GM23248 (cell line): ENCODE results near the gene CAMTA1. TPM values are rescaled to one million over a fixed set of nuclear protein-coding genes. Genes with fewer than 3 reads are reported as not detected.

Source experiments
- DNase-seq: peaks from one replicate; pipeline ENCODE4 v3.0.0-alpha.2; 2015
- H2AFZ ChIP-seq: fragments of 200-600 bp; sonication (generic); 2 replicates; pipeline ENCODE4 v1.6.1; 2016; ENCODE audit warnings: antibody characterized with exemption
- H3F3A ChIP-seq: fragments of 200-600 bp; sonication (generic); 2 replicates; pipeline ENCODE4 v1.6.1; 2016; ENCODE audit warnings: mild to moderate bottlenecking, antibody characterized with exemption, mixed run types; ENCODE audit not compliant: insufficient read depth
- H3K27ac ChIP-seq: fragments of 200-600 bp; sonication (generic); 2 replicates; pipeline ENCODE4 v1.5.1; 2016; ENCODE audit warnings: mild to moderate bottlenecking
- H3K27me3 ChIP-seq: fragments of 200-600 bp; sonication (generic); replicated peaks from 2 replicates; pipeline ENCODE4 v1.6.1; 2016; ENCODE audit warnings: mild to moderate bottlenecking; ENCODE audit not compliant: insufficient read depth
- H3K36me3 ChIP-seq: fragments of 200-600 bp; sonication (generic); 2 replicates; pipeline ENCODE4 v1.6.1; 2016; ENCODE audit warnings: low read depth, mild to moderate bottlenecking
- H3K4me1 ChIP-seq: fragments of 200-600 bp; sonication (generic); 2 replicates; pipeline ENCODE4 v1.6.1; 2016; ENCODE audit warnings: mild to moderate bottlenecking; ENCODE audit not compliant: insufficient read depth
- H3K4me2 ChIP-seq: fragments of 200-600 bp; sonication (generic); one replicate; pipeline ENCODE4 v1.6.1; 2016; ENCODE audit warnings: mild to moderate bottlenecking; ENCODE audit not compliant: unreplicated experiment
- H3K4me3 ChIP-seq: fragments of 200-600 bp; sonication (generic); 2 replicates; pipeline ENCODE4 v1.5.1; 2016; ENCODE audit warnings: mild to moderate bottlenecking
- H3K79me2 ChIP-seq: fragments of 200-600 bp; sonication (generic); 2 replicates; pipeline ENCODE4 v1.6.1; 2016; ENCODE audit warnings: mild to moderate bottlenecking; ENCODE audit not compliant: insufficient read depth
- H3K9ac ChIP-seq: fragments of 200-600 bp; sonication (generic); 2 replicates; pipeline ENCODE4 v1.6.1; 2016; ENCODE audit warnings: mild to moderate bottlenecking
- H3K9me2 ChIP-seq: fragments of 200-600 bp; sonication (generic); 2 replicates; pipeline ENCODE4 v1.6.1; 2016; ENCODE audit warnings: mixed run types, mild to moderate bottlenecking, moderate library complexity; ENCODE audit not compliant: insufficient read depth
- H3K9me3 ChIP-seq: fragments of 200-600 bp; sonication (generic); one replicate; pipeline ENCODE4 v1.6.1; 2017; ENCODE audit warnings: low read depth
- H4K20me1 ChIP-seq: fragments of 200-600 bp; sonication (generic); 2 replicates; pipeline ENCODE4 v1.6.0; 2016; ENCODE audit not compliant: insufficient read depth
- EZH2 ChIP-seq: fragments of 200-600 bp; sonication (generic); IDR thresholded peaks from 2 replicates; pipeline ENCODE4 v1.6.1; 2018; ENCODE audit warnings: antibody characterized with exemption, mild to moderate bottlenecking; ENCODE audit not compliant: insufficient read depth, poor library complexity, severe bottlenecking
- EZH2phosphoT487 ChIP-seq: fragments of 200-600 bp; sonication (generic); IDR thresholded peaks from 2 replicates; pipeline ENCODE4 v1.6.1; 2018; ENCODE audit warnings: antibody characterized with exemption, moderate library complexity, mild to moderate bottlenecking, low read depth; ENCODE audit not compliant: insufficient read depth
- WGBS, 2 experiments: methylation state at CpG; one replicate each; pipeline ENCODE4 v1.1.6; 2015 to 2017; ENCODE audit warnings: low lambda C conversion rate in 2 of 2, low coverage in 1 of 2; ENCODE audit errors: missing lambda C conversion rate in 2 of 2; 5-methylcytosine and 5-hydroxymethylcytosine counted together
- in situ Hi-C: fragments of 300-500 bp; cut with MboI; formaldehyde crosslinking; loops from 2 replicates; pipeline ENCODE4 v1.15.0; 2020
- polyA plus RNA-seq: library from polyadenylated mRNA; unstranded; fragments of >200 nt; fragmentation: Nextera tagmentation; extraction: Ambion mirVana; gene quantifications from 2 replicates; pipeline ENCODE4 v1.2.1, GENCODE V29; 2016
- total RNA-seq: library from RNA; depleted of rRNA; stranded (reverse); fragments of >200 nt; shearing (Covaris generic); gene quantifications from 2 replicates; pipeline ENCODE4 v1.2.3, GENCODE V29; 2014

Gene CAMTA1
- total and polyA plus RNA-seq, 2 experiments from 2014 or later: 50.1 to 165 TPM

DNA sequence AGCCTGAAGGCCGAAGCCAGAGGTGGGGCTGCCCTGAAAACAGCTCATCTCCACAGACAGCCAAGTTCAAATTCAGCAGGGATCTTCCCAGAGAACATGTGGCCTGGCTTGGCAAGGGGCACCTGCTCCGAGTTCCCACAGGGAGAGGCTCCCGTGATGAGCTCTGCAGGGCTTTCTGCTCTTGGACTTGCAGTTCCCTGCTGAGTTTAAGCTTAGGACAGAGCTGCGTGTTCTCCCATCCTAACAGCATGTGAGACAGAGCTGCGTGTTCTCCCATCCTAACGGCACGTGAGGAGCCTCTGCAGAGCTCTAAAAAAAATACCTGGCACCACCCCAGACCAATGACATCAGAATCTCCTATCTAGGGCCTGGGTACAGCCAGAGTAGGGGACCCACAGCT is 872.8 kb downstream of the CAMTA1 start:
- H3K9me2 ChIP-seq: no peaks in the 10 kb centered on the region
- H3F3A ChIP-seq: no peaks in the 10 kb centered on the region
- H3K27ac ChIP-seq: no peak overlapping the region
- no peaks in the 10 kb centered on the region; the same call in 1 of the 2 replicates for H3K27me3 ChIP-seq
- no peaks in the 10 kb centered on the region for H3K9me3 ChIP-seq
- H3K4me2 ChIP-seq: no peak overlapping the region
- no peak for TF ChIP-seq EZH2phosphoT487
- no peaks in the 10 kb centered on the region for H3K4me1 ChIP-seq
- 14 to 19% methylated on average over 7 of the region's 7 CpGs for WGBS, 2 experiments
- in situ Hi-C loops: loop anchor here (25.0 kb wide), 1 partner anchor 254 kb away; no protein-coding TSS in a partner anchor
- H3K79me2 ChIP-seq: no peaks in the 10 kb centered on the region
- H3K4me3 ChIP-seq: no peak overlapping the region
- H4K20me1 ChIP-seq: no peaks in the 10 kb centered on the region
- no peak overlapping the region for H3K9ac ChIP-seq
- H3K36me3 ChIP-seq: no peaks in the 10 kb centered on the region
- no peak overlapping the region for H2AFZ ChIP-seq
- DNase-seq: peak; percentile 8

DNA sequence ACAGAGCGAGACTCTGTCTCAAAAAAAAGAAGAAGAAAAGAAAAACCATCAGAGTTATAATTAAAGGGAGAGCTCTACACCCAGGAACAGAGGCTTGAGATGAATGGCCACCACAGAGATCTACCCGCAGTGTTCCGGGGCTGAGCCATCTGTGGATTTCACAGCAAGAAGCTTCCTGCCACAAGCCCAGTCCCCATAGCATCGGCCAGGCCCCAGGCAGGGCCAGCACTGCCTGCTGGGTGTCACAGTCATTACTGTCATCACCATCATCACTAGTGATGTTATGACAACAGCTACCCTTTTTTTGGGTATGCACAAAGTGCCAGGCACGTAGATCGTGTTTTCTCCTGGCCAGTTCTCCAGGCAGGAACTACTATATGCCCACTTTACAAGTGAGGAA is 874.3 kb downstream of the CAMTA1 start:
- Histone ChIP-seq H3K4me2 (no peak overlapping the region), H3K9ac (no peak overlapping the region), H3K4me1 (no peaks in the 10 kb centered on the region), H3K9me3 (no peaks in the 10 kb centered on the region), H2AFZ (no peak overlapping the region), H3F3A (no peaks in the 10 kb centered on the region), H3K4me3 (no peak overlapping the region), H3K27ac (no peak overlapping the region), H4K20me1 (no peaks in the 10 kb centered on the region), H3K9me2 (no peaks in the 10 kb centered on the region), H3K27me3 (no peaks in the 10 kb centered on the region; the same call in 1 of the 2 replicates), H3K79me2 (no peaks in the 10 kb centered on the region), H3K36me3 (no peaks in the 10 kb centered on the region)
- TF ChIP-seq EZH2phosphoT487 (no peak), EZH2 (no peak)
- DNase-seq: no peak
- WGBS, 2 experiments: 65 to 67% methylated on average over 6 of the region's 6 CpGs
- in situ Hi-C loops: loop anchor here (25.0 kb wide), 1 partner anchor 253 kb away; no protein-coding TSS in a partner anchor

DNA sequence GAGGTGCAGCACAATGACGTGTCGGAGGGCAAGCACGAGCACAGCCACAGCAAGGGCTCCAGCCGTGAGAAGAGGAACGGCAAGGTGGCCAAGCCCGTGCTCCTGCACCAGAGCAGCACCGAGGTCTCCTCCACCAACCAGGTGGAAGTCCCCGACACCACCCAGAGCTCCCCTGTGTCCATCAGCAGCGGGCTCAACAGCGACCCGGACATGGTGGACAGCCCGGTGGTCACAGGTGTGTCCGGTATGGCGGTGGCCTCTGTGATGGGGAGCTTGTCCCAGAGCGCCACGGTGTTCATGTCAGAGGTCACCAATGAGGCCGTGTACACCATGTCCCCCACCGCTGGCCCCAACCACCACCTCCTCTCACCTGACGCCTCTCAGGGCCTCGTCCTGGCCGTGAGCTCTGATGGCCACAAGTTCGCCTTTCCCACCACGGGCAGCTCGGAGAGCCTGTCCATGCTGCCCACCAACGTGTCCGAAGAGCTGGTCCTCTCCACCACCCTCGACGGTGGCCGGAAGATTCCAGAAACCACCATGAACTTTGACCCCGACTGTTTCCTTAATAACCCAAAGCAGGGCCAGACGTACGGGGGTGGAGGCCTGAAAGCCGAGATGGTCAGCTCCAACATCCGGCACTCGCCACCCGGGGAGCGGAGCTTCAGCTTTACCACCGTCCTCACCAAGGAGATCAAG is 878.3 kb downstream of the CAMTA1 start:
- H3K4me2 ChIP-seq: no peak overlapping the region
- 76 to 77% methylated on average over 37 to 38 of the region's 38 CpGs for WGBS, 2 experiments
- in situ Hi-C loops: loop anchor here (25.0 kb wide), 1 partner anchor 249 kb away; no protein-coding TSS in a partner anchor
- no peaks in the 10 kb centered on the region for H3F3A ChIP-seq
- H3K9me3 ChIP-seq: no peaks in the 10 kb centered on the region
- no peak for TF ChIP-seq EZH2phosphoT487
- no peak for TF ChIP-seq EZH2
- no peaks in the 10 kb centered on the region for H3K4me1 ChIP-seq
- no peaks in the 10 kb centered on the region for H4K20me1 ChIP-seq
- no peaks in the 10 kb centered on the region for H3K36me3 ChIP-seq
- H3K27ac ChIP-seq: no peak overlapping the region
- H3K27me3 ChIP-seq: no peaks in the 10 kb centered on the region; the same call in 1 of the 2 replicates
- no peak for DNase-seq
- H3K79me2 ChIP-seq: no peaks in the 10 kb centered on the region
- no peaks in the 10 kb centered on the region for H3K9me2 ChIP-seq
- no peak overlapping the region for H3K9ac ChIP-seq
- no peak overlapping the region for H2AFZ ChIP-seq
- no peak overlapping the region for H3K4me3 ChIP-seq

DNA sequence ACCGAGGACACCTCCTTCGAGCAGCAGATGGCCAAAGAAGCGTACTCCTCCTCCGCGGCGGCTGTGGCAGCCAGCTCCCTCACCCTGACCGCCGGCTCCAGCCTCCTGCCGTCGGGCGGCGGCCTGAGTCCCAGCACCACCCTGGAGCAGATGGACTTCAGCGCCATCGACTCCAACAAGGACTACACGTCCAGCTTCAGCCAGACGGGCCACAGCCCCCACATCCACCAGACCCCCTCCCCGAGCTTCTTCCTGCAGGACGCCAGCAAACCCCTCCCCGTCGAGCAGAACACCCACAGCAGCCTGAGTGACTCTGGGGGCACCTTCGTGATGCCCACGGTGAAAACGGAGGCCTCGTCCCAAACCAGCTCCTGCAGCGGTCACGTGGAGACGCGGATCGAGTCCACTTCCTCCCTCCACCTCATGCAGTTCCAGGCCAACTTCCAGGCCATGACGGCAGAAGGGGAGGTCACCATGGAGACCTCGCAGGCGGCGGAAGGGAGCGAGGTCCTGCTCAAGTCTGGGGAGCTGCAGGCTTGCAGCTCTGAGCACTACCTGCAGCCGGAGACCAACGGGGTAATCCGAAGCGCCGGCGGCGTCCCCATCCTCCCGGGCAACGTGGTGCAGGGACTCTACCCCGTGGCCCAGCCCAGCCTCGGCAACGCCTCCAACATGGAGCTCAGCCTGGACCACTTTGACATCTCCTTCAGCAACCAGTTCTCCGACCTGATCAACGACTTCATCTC is 879.1 kb downstream of the CAMTA1 start:
- H3K4me2 ChIP-seq: no peak overlapping the region
- H3K9me3 ChIP-seq: no peaks in the 10 kb centered on the region
- no peak for DNase-seq
- no peaks in the 10 kb centered on the region for H3K79me2 ChIP-seq
- no peaks in the 10 kb centered on the region for H4K20me1 ChIP-seq
- TF ChIP-seq EZH2phosphoT487: no peak
- no peak overlapping the region for H3K27ac ChIP-seq
- H3K9ac ChIP-seq: no peak overlapping the region
- in situ Hi-C loops: loop anchor here (25.0 kb wide), 1 partner anchor 248 kb away; no protein-coding TSS in a partner anchor
- no peaks in the 10 kb centered on the region for H3F3A ChIP-seq
- no peaks in the 10 kb centered on the region for H3K4me1 ChIP-seq
- no peaks in the 10 kb centered on the region; the same call in 1 of the 2 replicates for H3K27me3 ChIP-seq
- no peak overlapping the region for H2AFZ ChIP-seq
- H3K36me3 ChIP-seq: no peaks in the 10 kb centered on the region
- no peaks in the 10 kb centered on the region for H3K9me2 ChIP-seq
- 80 to 82% methylated on average over 31 to 48 of the region's 48 CpGs for WGBS, 2 experiments
- no peak overlapping the region for H3K4me3 ChIP-seq
